ENCODE data around the gene ZNF44.

DNA sequence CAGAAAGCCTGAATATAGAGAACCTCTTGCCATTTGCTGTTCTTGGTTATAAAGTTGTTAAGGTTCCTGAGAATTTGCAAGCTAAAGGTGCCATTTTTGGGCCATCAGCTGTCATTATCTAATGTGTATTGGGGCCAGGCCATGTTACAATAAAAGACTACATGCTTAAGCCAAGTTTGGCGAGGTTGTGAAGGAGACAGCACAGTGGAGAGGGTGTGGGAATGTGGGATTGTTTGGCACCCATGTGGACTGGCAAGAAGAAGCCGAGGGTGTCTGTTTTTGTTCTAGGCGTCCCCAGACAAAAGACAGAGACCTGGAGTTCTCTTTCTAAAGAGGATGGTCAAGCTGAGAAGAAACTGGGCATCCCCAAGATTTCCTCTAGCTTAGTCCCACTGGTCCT is 64.7 kb downstream of the ZNF44 start:
- TF ChIP-seq, protein P1, sequence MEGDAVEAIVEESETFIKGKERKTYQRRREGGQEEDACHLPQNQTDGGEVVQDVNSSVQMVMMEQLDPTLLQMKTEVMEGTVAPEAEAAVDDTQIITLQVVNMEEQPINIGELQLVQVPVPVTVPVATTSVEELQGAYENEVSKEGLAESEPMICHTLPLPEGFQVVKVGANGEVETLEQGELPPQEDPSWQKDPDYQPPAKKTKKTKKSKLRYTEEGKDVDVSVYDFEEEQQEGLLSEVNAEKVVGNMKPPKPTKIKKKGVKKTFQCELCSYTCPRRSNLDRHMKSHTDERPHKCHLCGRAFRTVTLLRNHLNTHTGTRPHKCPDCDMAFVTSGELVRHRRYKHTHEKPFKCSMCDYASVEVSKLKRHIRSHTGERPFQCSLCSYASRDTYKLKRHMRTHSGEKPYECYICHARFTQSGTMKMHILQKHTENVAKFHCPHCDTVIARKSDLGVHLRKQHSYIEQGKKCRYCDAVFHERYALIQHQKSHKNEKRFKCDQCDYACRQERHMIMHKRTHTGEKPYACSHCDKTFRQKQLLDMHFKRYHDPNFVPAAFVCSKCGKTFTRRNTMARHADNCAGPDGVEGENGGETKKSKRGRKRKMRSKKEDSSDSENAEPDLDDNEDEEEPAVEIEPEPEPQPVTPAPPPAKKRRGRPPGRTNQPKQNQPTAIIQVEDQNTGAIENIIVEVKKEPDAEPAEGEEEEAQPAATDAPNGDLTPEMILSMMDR (tag by site-specific recombination; IDR thresholded peaks at IDR 0.05) = no peak
- TF ChIP-seq GLI4 (tag by site-specific recombination; IDR thresholded peaks at IDR 0.05) (no peak), ZNF274 (IDR thresholded peaks at IDR 0.05; ENCODE audit: low read length) (no peak), ZNF274 (tag by site-specific recombination; IDR thresholded peaks at IDR 0.05; ENCODE audit: borderline replicate concordance) (no peak), ZNF2 (tag by site-specific recombination; IDR thresholded peaks at IDR 0.05) (no peak), BCL6B (tag by site-specific recombination; IDR thresholded peaks at IDR 0.05) (no peak), MEIS1 (CRISPR knock-in tag; IDR thresholded peaks at IDR 0.05; ENCODE audit: borderline replicate concordance) (no peak), KLF16 (tag by site-specific recombination; IDR thresholded peaks at IDR 0.05) (no peak), ZNF433 (tag by site-specific recombination; IDR thresholded peaks at IDR 0.05; ENCODE audit: low read depth) (no peak), BCL11A (tag by site-specific recombination; IDR thresholded peaks at IDR 0.05; ENCODE audit: low read depth) (no peak)
